Kidney (tissue), 14 donors: ENCODE data around the gene ADARB1. TPM values are rescaled to one million over a fixed set of nuclear protein-coding genes. Genes with fewer than 3 reads are reported as not detected.

ENCODE experiments used
- DNase-seq, 5 donors: peaks; one replicate each; pipeline ENCODE4 v3.0.0-alpha.2; 2013 to 2020
- FAIRE-seq: peaks from 2 replicates; lab custom pipeline; 2012; peaks lifted over from hg19 to GRCh38; lab: Jason Lieb, UNC
- H3K27ac ChIP-seq, 2 donors: one replicate each; pipeline ENCODE4 v1.7.0; 2013; ENCODE audit warnings: low read depth in 2 of 2, low read length in 2 of 2, inconsistent platforms in 1 of 2
- H3K27me3 ChIP-seq: one replicate; pipeline ENCODE4 v1.7.1; 2013; ENCODE audit warnings: low read length, inconsistent platforms; ENCODE audit not compliant: control insufficient read depth, insufficient read depth
- H3K36me3 ChIP-seq, 3 donors: one replicate each; pipeline versions ENCODE4 v1.7.0 to v1.7.1; 2013; ENCODE audit warnings: low read length in 3 of 3, control low read depth in 1 of 3, inconsistent platforms in 1 of 3; ENCODE audit not compliant: insufficient read depth in 3 of 3, control insufficient read depth in 2 of 3
- H3K4me1 ChIP-seq, 3 donors: one replicate each; pipeline versions ENCODE4 v1.7.0 to v1.7.1; 2013; ENCODE audit warnings: low read length in 3 of 3, inconsistent platforms in 1 of 3, low read depth in 1 of 3; ENCODE audit not compliant: control insufficient read depth in 2 of 3, insufficient read depth in 2 of 3
- H3K4me3 ChIP-seq, 3 donors: one replicate each; pipeline versions ENCODE4 v1.7.0 to v1.8.1; 2013; ENCODE audit warnings: low read length in 3 of 3, control low read depth in 1 of 3, inconsistent platforms in 1 of 3
- H3K9ac ChIP-seq, 3 donors: one replicate each; pipeline versions ENCODE4 v1.7.0 to v1.7.1; 2013; ENCODE audit warnings: low read length in 3 of 3, control low read depth in 1 of 3, inconsistent platforms in 1 of 3
- H3K9me3 ChIP-seq, 3 donors: one replicate each; pipeline versions ENCODE4 v1.7.0 to v1.7.1; 2013; ENCODE audit warnings: low read length in 3 of 3, control low read depth in 1 of 3, inconsistent platforms in 1 of 3; ENCODE audit not compliant: control insufficient read depth in 2 of 3, insufficient read depth in 1 of 3
- CTCF ChIP-seq: IDR thresholded peaks from 3 replicates; pipeline ENCODE4 v1.5.1; 2012; ENCODE audit warnings: mild to moderate bottlenecking, moderate library complexity, borderline replicate concordance; ENCODE audit not compliant: insufficient read depth; ENCODE audit errors: extremely low read depth
- intact Hi-C: fragments of 100-400 bp; cut with DNase I; formaldehyde crosslinking; loops from one replicate; pipeline ENCODE4 v1.11.1; 2022
- polyA plus RNA-seq: library from polyadenylated mRNA; stranded (reverse); fragments of 350-450 nt; fragmentation: Illumina TruSeq; extraction: RNeasy Lipid Tissue Mini Kit (QIAGEN cat#74804); gene quantifications from one replicate; pipeline ENCODE4 v1.2.3, GENCODE V29; 2014; ENCODE audit warnings: low read depth, low replicate concordance; ENCODE audit not compliant: insufficient read depth
- total RNA-seq: library from RNA; stranded (reverse); fragmentation: NEBNext Ultra II Directional; extraction: Animal tissue kit (Norgen Biotek cat#: 25700); gene quantifications from one replicate; pipeline ENCODE4 v1.2.1, GENCODE V29; 2021
- donor health status: control.
- donor health status: control.
- donor health status: control.
- donor health status: control.
- donor health status: control.
- donor health status: DM: yes; HTN: yes; CAD: no.
- donor health status: Normal renal cell carcinoma (clear cell type).

Gene ADARB1
- total and polyA plus RNA-seq, 2 donors from 2014 or later: 6.7 to 34.9 TPM

GRCh38 chr21:45208627-45208951, 134.2 kb downstream of the ADARB1 start:
- FAIRE-seq (no peak), DNase-seq (no peak)
- TF ChIP-seq CTCF: no peak
- Histone ChIP-seq H3K9me3 (no peaks in the 10 kb centered on the region), H3K27me3 (no peaks in the 10 kb centered on the region), H3K36me3 (peaks cover 0 to 6% (median 2%) of the 10 kb centered on the region in 3 donors), H3K9ac (no peak overlapping the region), H3K27ac (no peak overlapping the region), H3K4me3 (no peak overlapping the region), H3K4me1 (no peaks in the 10 kb centered on the region)
- intact Hi-C loops: no loop called here

GRCh38 chr21:45209046-45209445, 134.7 kb downstream of the ADARB1 start:
- Histone ChIP-seq H3K4me1 (no peaks in the 10 kb centered on the region), H3K36me3 (peaks cover 0 to 5% (median 2%) of the 10 kb centered on the region in 3 donors), H3K27me3 (no peaks in the 10 kb centered on the region), H3K27ac (no peak overlapping the region), H3K9me3 (no peaks in the 10 kb centered on the region), H3K9ac (no peak overlapping the region), H3K4me3 (no peak overlapping the region)
- intact Hi-C loops: no loop called here
- DNase-seq (no peak), FAIRE-seq (no peak)
- no peak for TF ChIP-seq CTCF

GRCh38 chr21:45209685-45210284, 135.4 kb downstream of the ADARB1 start:
- FAIRE-seq: no peak
- intact Hi-C loops: no loop called here
- DNase-seq: no peak
- Histone ChIP-seq H3K27ac (no peak overlapping the region), H3K4me3 (no peak overlapping the region), H3K9ac (no peak overlapping the region), H3K4me1 (no peaks in the 10 kb centered on the region), H3K9me3 (no peaks in the 10 kb centered on the region), H3K36me3 (peaks cover 0 to 2% (median 0%) of the 10 kb centered on the region in 3 donors), H3K27me3 (no peaks in the 10 kb centered on the region)
- no peak for TF ChIP-seq CTCF
